AG04450 (cell line): ENCODE measurements around the gene GAS6. TPM values are rescaled to one million over a fixed set of nuclear protein-coding genes. Genes with fewer than 3 reads are reported as not detected.
A peak's percentile ranks its signal among the peaks of the same experiment; 100 is the strongest.

Experiments used
- CTCF ChIA-PET: fragments of 300-600, 350-600 bp; formaldehyde crosslinking; extraction: SDS; loops from one replicate; lab custom pipeline; 2022; ENCODE audit warnings: antibody characterized with exemption, inconsistent platforms; lab: Charles Lee
- POLR2A ChIA-PET: fragments of 350-600 bp; formaldehyde crosslinking; extraction: SDS; loops from one replicate; lab custom pipeline; 2021; ENCODE audit warnings: antibody characterized with exemption, inconsistent platforms; lab: Yijun Ruan, JAX
- DNase-seq: peaks from one replicate; pipeline ENCODE4 v3.0.0-alpha.2; 2011; ENCODE audit warnings: low read depth, low spot score
- H3K27ac ChIP-seq: one replicate; pipeline ENCODE4 v1.5.1; 2012; ENCODE audit warnings: low read depth, low read length, control low read depth
- H3K27me3 ChIP-seq: one replicate; pipeline ENCODE4 v1.6.0; 2012; ENCODE audit warnings: low read length; ENCODE audit not compliant: control insufficient read depth, insufficient read depth
- H3K4me3 ChIP-seq: 2 replicates; pipeline ENCODE4 v1.5.1; 2011; ENCODE audit warnings: mild to moderate bottlenecking, low read depth, low read length, control low read depth
- H3K9me3 ChIP-seq: 2 replicates; pipeline ENCODE4 v1.5.1; 2012; ENCODE audit warnings: low read length; ENCODE audit not compliant: control insufficient read depth, insufficient read depth
- CTCF ChIP-seq: IDR thresholded peaks from 2 replicates; pipeline ENCODE4 v1.5.1; 2011; ENCODE audit warnings: low read depth, low read length, control low read depth, inconsistent platforms
- polyA plus RNA-seq: library from polyadenylated mRNA; depleted of rRNA; stranded (reverse); fragments of >200 nt; gene quantifications from 2 replicates; pipeline ENCODE4 v1.2.3, GENCODE V29; 2011

GAS6 gene
- polyA plus RNA-seq, 1 experiment = 356 TPM

GRCh38 chr13:113855012-113855921, 8.6 kb downstream of the GAS6 start:
- ChIA-PET POLR2A (interaction anchor here (0.6 to 3.7 kb wide), 2 partner anchors 18 to 31 kb away, joined by 3 to 18 read pairs; no protein-coding TSS in a partner anchor), CTCF (no interaction called here)
- no peaks in the 10 kb centered on the region; the same call in 1 of the 2 replicates for H3K9me3 ChIP-seq
- TF ChIP-seq CTCF = no peak
- H3K4me3 ChIP-seq = no peak overlapping the region
- no peaks in the 10 kb centered on the region for H3K27me3 ChIP-seq
- no peak for DNase-seq
- H3K27ac ChIP-seq = peak overlapping the region; percentile 58

GRCh38 chr13:113854238-113855011, 9.5 kb downstream of the GAS6 start:
- ChIA-PET CTCF (no interaction called here), POLR2A (interaction anchor here (3.7 kb wide), 1 partner anchor 17 kb away, joined by 18 read pairs; no protein-coding TSS in a partner anchor)
- Histone ChIP-seq H3K9me3 (no peaks in the 10 kb centered on the region; the same call in 1 of the 2 replicates), H3K4me3 (no peak overlapping the region), H3K27me3 (no peaks in the 10 kb centered on the region), H3K27ac (peak overlapping the region; percentile 58)
- TF ChIP-seq CTCF = no peak
- DNase-seq = no peak

GRCh38 chr13:113853518-113854237, 10.2 kb downstream of the GAS6 start:
- TF ChIP-seq CTCF = no peak
- CTCF ChIA-PET = no interaction called here
- H3K27me3 ChIP-seq = no peaks in the 10 kb centered on the region
- no peak for DNase-seq
- peak overlapping the region; percentile 58 for H3K27ac ChIP-seq
- no peaks in the 10 kb centered on the region; the same call in 1 of the 2 replicates for H3K9me3 ChIP-seq
- no peak overlapping the region for H3K4me3 ChIP-seq
- POLR2A ChIA-PET = interaction anchor here (3.7 kb wide), 1 partner anchor 16 kb away, joined by 18 read pairs; no protein-coding TSS in a partner anchor

- ChIA-PET POLR2A (interaction anchor here (3.7 kb wide), 1 partner anchor 15 kb away, joined by 18 read pairs; no protein-coding TSS in a partner anchor), CTCF (no interaction called here)
- no peak for DNase-seq
- H3K9me3 ChIP-seq = no peaks in the 10 kb centered on the region; the same call in 1 of the 2 replicates
- TF ChIP-seq CTCF = no peak
- H3K27ac ChIP-seq = peak overlapping the region; percentile 47
- H3K4me3 ChIP-seq = no peak overlapping the region
- no peaks in the 10 kb centered on the region for H3K27me3 ChIP-seq
Measured at GRCh38 chr13:113852536-113853517, 11.0 kb downstream of the GAS6 start.
